ENCODE measurements around the gene MUC5AC. TPM values are rescaled to one million over a fixed set of nuclear protein-coding genes. Genes with fewer than 3 reads are reported as not detected.
A peak's percentile ranks its signal among the peaks of the same experiment; 100 is the strongest.

The MUC5AC gene
- total and polyA plus RNA-seq, 2 of the 13 experiments (the other 11 are each of a cell fraction or from before 2014, with no cell fraction given) = under 0.01 TPM; not detected in 1

DNA sequence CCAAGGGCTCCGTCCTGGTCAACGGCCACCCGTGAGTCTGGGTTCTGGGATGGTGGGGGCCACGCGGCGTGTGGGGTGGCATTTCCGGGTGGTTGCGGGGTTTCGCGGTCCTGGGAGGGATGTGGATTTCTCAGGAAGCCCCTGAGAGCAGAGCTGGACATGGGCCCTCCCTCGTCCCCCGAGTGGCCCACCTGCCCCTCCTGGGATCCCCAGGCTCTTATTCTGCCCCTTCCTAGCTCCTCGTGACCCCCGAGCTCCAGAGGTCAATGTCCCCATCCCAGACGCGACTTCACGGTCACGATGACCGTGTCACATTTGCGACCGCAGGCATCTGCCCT, 4.4 kb downstream of the MUC5AC start (continued):
- TF ChIP-seq FUBP1 (CRISPR knock-in tag; IDR thresholded peaks at IDR 0.05; ENCODE audit: borderline replicate concordance) = no peak

DNA sequence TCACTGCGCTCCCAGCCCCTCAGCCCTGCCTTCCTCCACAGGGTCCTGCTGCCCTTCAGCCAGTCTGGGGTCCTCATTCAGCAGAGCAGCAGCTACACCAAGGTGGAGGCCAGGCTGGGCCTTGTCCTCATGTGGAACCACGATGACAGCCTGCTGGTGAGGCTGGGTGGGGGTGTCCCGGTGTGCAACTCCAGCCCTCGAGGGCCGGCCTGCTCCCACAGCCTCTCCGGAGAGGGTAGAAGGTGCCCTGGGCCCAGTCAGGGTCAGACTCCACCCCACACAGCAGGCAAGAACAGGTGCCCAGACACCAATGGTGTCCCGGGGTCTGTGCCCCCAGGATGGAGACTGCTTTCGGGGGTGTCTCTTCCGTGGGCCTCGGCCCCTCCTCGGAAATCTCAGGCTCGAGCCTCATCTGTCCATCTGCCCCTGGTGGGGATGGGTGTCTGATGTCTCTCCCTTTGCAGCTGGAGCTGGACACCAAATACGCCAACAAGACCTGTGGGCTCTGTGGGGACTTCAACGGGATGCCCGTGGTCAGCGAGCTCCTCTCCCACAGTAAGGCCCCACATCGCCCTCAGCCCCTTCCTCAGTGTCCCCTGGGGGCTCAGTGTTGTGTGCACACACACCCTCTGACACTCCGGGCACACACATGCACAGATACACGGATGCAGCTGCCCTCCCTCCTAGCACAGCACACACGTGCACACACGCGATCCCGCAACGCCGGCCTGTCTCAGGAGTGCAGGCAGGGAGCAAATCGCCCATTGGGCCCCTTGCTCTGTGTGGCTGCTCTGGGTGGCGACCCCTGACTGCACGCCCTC, 4.9 kb downstream of the MUC5AC start:
- Histone ChIP-seq H3K36me3 (replicated peaks in 1 of 2; ENCODE audit: control insufficient read depth in 1 of 2, insufficient read depth in 2 of 2, low read length in 2 of 2) (no peaks in the 10 kb centered on the region), H3K27me3 (ENCODE audit: control insufficient read depth in 1 of 2, insufficient read depth in 2 of 2, low read length in 2 of 2) (peaks cover 21 to 63% of the 10 kb centered on the region in 2 experiments; a peak in 4 of 5 replicates), H2AFZ (ENCODE audit: low read length) (no peak overlapping the region), H3K4me3 (replicated peaks in 1 of 3; ENCODE audit: insufficient read depth in 1 of 3, low read depth in 2 of 3, low read length in 3 of 3) (no peak overlapping the region), H3K9ac (ENCODE audit: insufficient read depth, low read depth, low read length) (no peak overlapping the region), H3K79me2 (ENCODE audit: insufficient read depth, low read length) (no peaks in the 10 kb centered on the region), H3K4me1 (ENCODE audit: insufficient read depth, low read length) (no peaks in the 10 kb centered on the region), H3K4me2 (ENCODE audit: low read depth, low read length) (no peak overlapping the region), H3K9me3 (ENCODE audit: low read length) (no peaks in the 10 kb centered on the region), H4K20me1 (ENCODE audit: insufficient read depth, low read length) (no peaks in the 10 kb centered on the region), H3K27ac (ENCODE audit: extremely low read length, insufficient read depth, low read length) (no peak overlapping the region)
- ATAC-seq (0 out of 3 replicates have a peak, but pooled peaks have one; percentile 8), FAIRE-seq (no peak), DNase-seq (ENCODE audit: low spot score) (no peak)
- TF ChIP-seq ZNF781 (CRISPR knock-in tag; IDR thresholded peaks at IDR 0.05; ENCODE audit: borderline replicate concordance, not compliant biosample characterization) (no peak), FUBP1 (CRISPR knock-in tag; IDR thresholded peaks at IDR 0.05; ENCODE audit: borderline replicate concordance) (no peak), ZBED4 (CRISPR knock-in tag; IDR thresholded peaks at IDR 0.05; ENCODE audit: borderline replicate concordance) (no peak), NBN (conservative IDR thresholded peaks at IDR 0.05) (no peak), ZNF746 (CRISPR knock-in tag; IDR thresholded peaks at IDR 0.05) (no peak), TCF7L2 (IDR thresholded peaks at IDR 0.05; ENCODE audit: low read depth, low read length) (no peak), RELA (CRISPR knock-in tag; IDR thresholded peaks at IDR 0.05) (no peak), ZFP41 (CRISPR knock-in tag; IDR thresholded peaks at IDR 0.05; ENCODE audit: borderline replicate concordance) (no peak), MAFG (CRISPR knock-in tag; IDR thresholded peaks at IDR 0.05) (no peak), RORA (CRISPR knock-in tag; IDR thresholded peaks at IDR 0.05) (no peak), AKAP8 (CRISPR knock-in tag; IDR thresholded peaks at IDR 0.05) (no peak)
- in situ Hi-C loops (cut with HindIII; ENCODE audit: extremely low pct_ligation_motif_present, low pct_unique_long_range_greater_than_20kb) = no loop called here
- WGBS (ENCODE audit: low lambda C conversion rate) = 27% methylated on average over 6 of the region's 28 CpGs
- ChIA-PET CTCF (ENCODE audit: low intra/inter-chr PET ratio, low total read pairs) (no interaction called here), POLR2A (no interaction called here)
- intact Hi-C loops (cut with micrococcal nuclease; ENCODE audit: unreplicated experiment) = no loop called here
- BruUV-seq (replicated peaks) = no TSS peak

Data from HepG2 (cell line).